Measurements from ENCODE around the gene ST8SIA5.

Gene ST8SIA5

DNA sequence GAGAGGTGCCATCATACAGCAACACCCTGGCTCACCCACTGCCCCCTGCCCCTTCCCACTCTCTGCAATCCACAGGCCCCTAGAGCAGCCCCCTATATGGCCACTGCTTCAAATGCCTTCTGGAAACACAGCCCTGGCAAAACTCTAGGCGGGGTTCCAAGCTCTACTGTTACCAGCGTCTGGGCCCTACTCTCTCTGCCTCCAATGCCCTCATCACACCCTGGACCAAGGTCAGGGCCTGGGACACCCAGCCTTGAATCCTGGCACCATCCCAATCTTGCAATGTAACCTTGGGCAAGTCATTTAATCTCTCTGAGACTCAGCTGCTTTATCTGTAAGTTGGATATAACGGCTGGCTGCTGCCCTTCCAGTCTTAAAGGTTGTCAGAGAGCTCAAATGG lies 60.6 kb downstream of the ST8SIA5 start:
- Histone ChIP-seq H3K27ac (no peak overlapping the region), H3K4me3 (ENCODE audit: low read depth, low read length) (no peak overlapping the region), H3K27me3 (replicated peaks) (no peaks in the 10 kb centered on the region), H3K36me3 (replicated peaks) (no peaks in the 10 kb centered on the region)
- no peak for TF ChIP-seq CTCF (IDR thresholded peaks at IDR 0.05; ENCODE audit: low read depth, low read length, missing control alignments)
- no peak for DNase-seq
- in situ Hi-C loops (cut with HindIII; ENCODE audit: low pct_ligation_motif_present, low sequenced_read_pairs), result no loop called here

- H3K27me3 ChIP-seq (replicated peaks), result no peaks in the 10 kb centered on the region
- no peak for DNase-seq
- in situ Hi-C loops (cut with HindIII; ENCODE audit: low pct_ligation_motif_present, low sequenced_read_pairs), result no loop called here
- H3K4me3 ChIP-seq (ENCODE audit: low read depth, low read length), result no peak overlapping the region
- no peaks in the 10 kb centered on the region for H3K36me3 ChIP-seq (replicated peaks)
- H3K27ac ChIP-seq, result no peak overlapping the region
- no peak for TF ChIP-seq CTCF (IDR thresholded peaks at IDR 0.05; ENCODE audit: low read depth, low read length, missing control alignments)
Observed at GRCh38 chr18:46693996-46694395, 62.9 kb downstream of the ST8SIA5 start.

DNA sequence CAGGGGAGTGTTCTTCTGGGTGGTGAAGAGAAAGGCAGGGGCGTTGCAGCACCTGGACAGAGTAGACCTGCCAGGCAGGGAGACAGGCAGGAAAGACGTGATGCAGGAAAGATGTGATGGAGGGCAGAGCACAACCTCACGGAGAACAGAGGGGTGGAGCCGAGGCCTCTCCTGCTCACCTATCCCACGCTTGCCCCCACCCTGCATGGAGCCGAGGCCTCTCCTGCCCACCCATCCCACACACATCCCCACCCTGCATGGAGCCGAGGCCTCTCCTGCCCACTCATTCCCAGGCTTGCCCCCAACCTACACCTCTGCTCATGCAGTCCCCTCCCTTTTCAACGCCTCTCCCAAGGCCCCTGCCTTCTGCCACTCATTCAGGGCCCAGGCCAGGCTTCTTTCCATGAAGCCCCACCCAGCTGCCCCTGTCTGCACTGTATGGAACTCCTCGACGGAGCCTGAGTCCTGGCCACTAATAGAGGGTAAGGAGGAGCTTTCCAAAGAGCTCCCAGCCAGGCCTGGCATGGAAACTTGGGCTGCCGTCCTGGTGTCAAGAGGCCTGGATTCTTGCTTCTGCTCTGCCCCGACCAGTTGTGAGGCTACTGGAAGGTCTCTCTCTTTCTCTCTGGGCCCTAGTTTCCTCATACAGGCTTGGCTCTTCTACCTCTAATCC lies 67.9 kb downstream of the ST8SIA5 start:
- H3K4me3 ChIP-seq (ENCODE audit: low read depth, low read length), result no peak overlapping the region
- H3K36me3 ChIP-seq (replicated peaks), result no peaks in the 10 kb centered on the region
- TF ChIP-seq CTCF (IDR thresholded peaks at IDR 0.05; ENCODE audit: low read depth, low read length, missing control alignments), result no peak
- in situ Hi-C loops (cut with HindIII; ENCODE audit: low pct_ligation_motif_present, low sequenced_read_pairs), result no loop called here
- no peak for DNase-seq
- no peaks in the 10 kb centered on the region for H3K27me3 ChIP-seq (replicated peaks)
- H3K27ac ChIP-seq, result no peak overlapping the region

DNA sequence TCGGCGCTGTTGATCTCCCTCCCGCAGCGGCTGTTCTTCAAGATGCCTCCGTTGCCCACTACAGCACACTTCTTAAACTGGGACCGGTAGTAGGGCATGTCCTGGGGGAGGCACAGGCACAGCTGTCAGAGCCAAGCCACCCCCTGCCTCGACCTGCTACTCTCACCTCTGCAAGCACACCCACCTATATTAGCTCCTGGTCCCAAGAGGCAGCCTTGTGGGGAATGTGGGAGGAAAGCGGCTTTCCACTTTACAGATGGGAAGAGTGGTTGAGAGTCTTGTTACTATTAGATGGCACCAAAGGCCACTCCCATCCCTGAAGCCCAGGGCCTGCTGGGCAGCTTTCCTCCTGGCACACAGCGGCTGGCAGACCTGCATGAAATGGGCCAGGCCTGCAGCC lies 70.7 kb downstream of the ST8SIA5 start:
- no peak for DNase-seq
- no peak overlapping the region for H3K4me3 ChIP-seq (ENCODE audit: low read depth, low read length)
- no peaks in the 10 kb centered on the region for H3K27me3 ChIP-seq (replicated peaks)
- no peaks in the 10 kb centered on the region for H3K36me3 ChIP-seq (replicated peaks)
- no peak for TF ChIP-seq CTCF (IDR thresholded peaks at IDR 0.05; ENCODE audit: low read depth, low read length, missing control alignments)
- in situ Hi-C loops (cut with HindIII; ENCODE audit: low pct_ligation_motif_present, low sequenced_read_pairs), result no loop called here
- no peak overlapping the region for H3K27ac ChIP-seq

- TF ChIP-seq CTCF (IDR thresholded peaks at IDR 0.05; ENCODE audit: low read depth, low read length, missing control alignments), result no peak
- H3K4me3 ChIP-seq (ENCODE audit: low read depth, low read length), result no peak overlapping the region
- H3K36me3 ChIP-seq (replicated peaks), result no peaks in the 10 kb centered on the region
- DNase-seq, result no peak
- no peaks in the 10 kb centered on the region for H3K27me3 ChIP-seq (replicated peaks)
- in situ Hi-C loops (cut with HindIII; ENCODE audit: low pct_ligation_motif_present, low sequenced_read_pairs), result no loop called here
- H3K27ac ChIP-seq, result no peak overlapping the region
Observed at GRCh38 chr18:46683252-46683651, 73.6 kb downstream of the ST8SIA5 start.
